Lung (tissue), 12 donors: ENCODE data around the gene CRKL. TPM values are rescaled to one million over a fixed set of nuclear protein-coding genes. Genes with fewer than 3 reads are reported as not detected.
"Not testable (repeated sequence)": the region's sequence is repeated elsewhere in the genome, so short reads cannot be mapped to it uniquely, and the experiment has no call there.

Source experiments
- ATAC-seq: fragments of 200-7000 bp; cut with Tn5 transposase; one replicate; pipeline ENCODE4 v1.9.1; 2020; ENCODE audit warnings: moderate number of reproducible peaks; ENCODE audit not compliant: insufficient read depth, low FRiP score
- DNase-seq, 3 donors: peaks; one replicate each; pipeline ENCODE4 v3.0.0-alpha.2; 2013 to 2017
- H3K27ac ChIP-seq, 2 donors: one replicate each; pipeline ENCODE4 v1.5.1; 2013; ENCODE audit warnings: mild to moderate bottlenecking in 2 of 2, moderate library complexity in 2 of 2, control low read depth in 1 of 2, inconsistent platforms in 1 of 2, low read depth in 1 of 2, low read length in 1 of 2
- H3K27me3 ChIP-seq, 3 donors: one replicate each; pipeline ENCODE4 v1.5.1; 2013; ENCODE audit warnings: low read length in 2 of 3; ENCODE audit not compliant: control insufficient read depth in 3 of 3, insufficient read depth in 3 of 3
- H3K36me3 ChIP-seq, 4 donors: one replicate each; pipeline ENCODE4 v1.5.1; 2013; ENCODE audit warnings: low read length in 4 of 4, mild to moderate bottlenecking in 1 of 4, moderate library complexity in 1 of 4; ENCODE audit not compliant: control insufficient read depth in 4 of 4, insufficient read depth in 4 of 4
- H3K4me1 ChIP-seq, 5 donors: one replicate each; pipeline ENCODE4 v1.5.1; 2013; ENCODE audit warnings: low read length in 5 of 5, mild to moderate bottlenecking in 2 of 5, moderate library complexity in 1 of 5; ENCODE audit not compliant: control insufficient read depth in 5 of 5, insufficient read depth in 5 of 5
- H3K4me3 ChIP-seq: one replicate; pipeline ENCODE4 v1.5.1; 2013; ENCODE audit warnings: mild to moderate bottlenecking, control low read depth, moderate library complexity
- H3K9ac ChIP-seq, 2 donors: one replicate each; pipeline ENCODE4 v1.5.1; 2013; ENCODE audit warnings: low read length in 2 of 2, control low read depth in 1 of 2; ENCODE audit not compliant: insufficient read depth in 1 of 2
- H3K9me3 ChIP-seq, 4 donors: one replicate each; pipeline ENCODE4 v1.5.1; 2013; ENCODE audit warnings: low read length in 3 of 4, mild to moderate bottlenecking in 1 of 4, moderate library complexity in 1 of 4; ENCODE audit not compliant: control insufficient read depth in 4 of 4, insufficient read depth in 3 of 4
- WGBS, 2 donors: extraction: QIAGEN DNeasy Blood & Tissue Kit; methylation state at CpG; one replicate each; pipeline ENCODE4 v1.1.7; 2013; 5-methylcytosine and 5-hydroxymethylcytosine counted together
- polyA plus RNA-seq, 2 donors: library from polyadenylated mRNA; stranded (reverse); fragments of 200-250 nt; gene quantifications; one replicate each; pipeline ENCODE4 v1.2.1, GENCODE V29; 2013
- total RNA-seq, 2 donors: library from RNA; depleted of rRNA in 1 of 2; stranded (reverse); fragments of >200 nt in 1 of 2; gene quantifications; one replicate each; pipeline ENCODE4 v1.2.1, GENCODE V29; 2014 to 2021
- TF ChIP-seq, protein P1 (sequence below): IDR thresholded peaks from 2 replicates; pipeline ENCODE4 v1.5.1; 2012; ENCODE audit warnings: mild to moderate bottlenecking; ENCODE audit errors: control extremely low read depth, extremely low read depth
- donor health status: control.
- donor health status: control.
- donor health status: Bipolar disorder and iron deficiency.
- donor health status: healthy.
- donor health status: DM: yes; HTN: yes; CAD: no.

CRKL gene
- total and polyA plus RNA-seq, 4 donors, result 18.3 to 58.6 (median 39.1) TPM

DNA sequence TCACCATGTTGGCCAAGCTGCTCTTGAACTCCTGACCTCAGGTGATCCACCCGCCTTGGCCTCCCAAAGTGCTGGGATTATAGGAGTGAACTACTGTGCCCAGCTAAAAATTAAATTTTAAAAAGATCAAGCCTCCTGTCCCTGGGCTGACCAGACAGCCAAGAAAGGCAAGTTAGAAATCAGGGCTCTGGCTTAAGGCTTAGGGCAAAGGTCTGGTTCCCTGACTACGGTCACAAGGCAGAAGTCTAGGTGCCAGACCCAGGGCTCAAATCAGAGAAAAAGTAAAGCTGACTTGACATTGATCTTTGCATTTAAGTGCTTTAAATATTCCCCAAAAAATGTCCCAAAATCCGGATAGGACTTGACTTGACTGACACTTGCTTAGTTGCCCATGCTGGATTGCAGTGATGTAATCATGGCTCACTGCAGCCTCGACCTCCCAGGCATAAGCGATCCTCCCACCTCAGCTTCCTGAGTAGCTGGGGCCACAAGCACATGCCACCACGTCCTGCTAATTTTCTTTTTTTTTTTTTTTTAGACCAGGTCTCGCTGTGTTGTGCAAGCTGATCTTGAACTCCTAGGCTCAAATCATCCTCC lies 17.3 kb upstream of the CRKL start:
- Histone ChIP-seq H3K4me3 (no peak overlapping the region), H3K36me3 (no peaks in the 10 kb centered on the region), H3K9ac (no peak overlapping the region), H3K9me3 (no peaks in the 10 kb centered on the region), H3K27ac (no peak overlapping the region), H3K4me1 (peaks cover 0 to 4% (median 0%) of the 10 kb centered on the region in 5 donors), H3K27me3 (no peaks in the 10 kb centered on the region)
- ATAC-seq (no peak), DNase-seq (no peak)
- 62 to 71% methylated on average over 7 of the region's 7 CpGs for WGBS, 2 donors
- TF ChIP-seq, protein P1, sequence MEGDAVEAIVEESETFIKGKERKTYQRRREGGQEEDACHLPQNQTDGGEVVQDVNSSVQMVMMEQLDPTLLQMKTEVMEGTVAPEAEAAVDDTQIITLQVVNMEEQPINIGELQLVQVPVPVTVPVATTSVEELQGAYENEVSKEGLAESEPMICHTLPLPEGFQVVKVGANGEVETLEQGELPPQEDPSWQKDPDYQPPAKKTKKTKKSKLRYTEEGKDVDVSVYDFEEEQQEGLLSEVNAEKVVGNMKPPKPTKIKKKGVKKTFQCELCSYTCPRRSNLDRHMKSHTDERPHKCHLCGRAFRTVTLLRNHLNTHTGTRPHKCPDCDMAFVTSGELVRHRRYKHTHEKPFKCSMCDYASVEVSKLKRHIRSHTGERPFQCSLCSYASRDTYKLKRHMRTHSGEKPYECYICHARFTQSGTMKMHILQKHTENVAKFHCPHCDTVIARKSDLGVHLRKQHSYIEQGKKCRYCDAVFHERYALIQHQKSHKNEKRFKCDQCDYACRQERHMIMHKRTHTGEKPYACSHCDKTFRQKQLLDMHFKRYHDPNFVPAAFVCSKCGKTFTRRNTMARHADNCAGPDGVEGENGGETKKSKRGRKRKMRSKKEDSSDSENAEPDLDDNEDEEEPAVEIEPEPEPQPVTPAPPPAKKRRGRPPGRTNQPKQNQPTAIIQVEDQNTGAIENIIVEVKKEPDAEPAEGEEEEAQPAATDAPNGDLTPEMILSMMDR, result no peak

GRCh38 chr22:20901093-20902033 lies 15.8 kb upstream of the CRKL start:
- H3K4me3 ChIP-seq, ATAC-seq, H3K9ac ChIP-seq, H3K9me3 ChIP-seq, H3K36me3 ChIP-seq, H3K4me1 ChIP-seq, H3K27me3 ChIP-seq, H3K27ac ChIP-seq, DNase-seq: not testable (repeated sequence)
- WGBS, 2 donors, result 90 to 91% methylated on average over 18 of the region's 18 CpGs

DNA sequence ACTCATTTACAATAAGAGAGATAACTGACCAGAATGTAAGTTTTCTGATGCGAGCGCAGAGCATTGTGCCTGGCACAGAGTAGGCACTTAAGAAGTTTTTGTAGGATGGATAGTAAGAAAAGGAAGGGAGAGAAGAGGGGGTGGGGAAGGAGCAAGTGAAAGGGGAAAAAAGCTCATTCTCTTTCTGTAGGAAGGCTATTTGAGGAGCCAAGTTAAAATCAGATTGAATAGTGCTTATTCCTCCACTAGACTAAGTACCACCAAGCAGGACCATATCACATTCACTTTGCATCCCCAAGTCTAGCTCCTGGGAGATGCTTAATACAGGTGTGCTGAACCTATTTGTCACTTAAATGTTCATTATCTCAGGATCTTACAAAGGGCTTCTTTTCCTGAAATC lies 14.1 kb upstream of the CRKL start:
- 96 to 98% methylated on average over 2 of the region's 2 CpGs for WGBS, 2 donors
- H3K4me1 ChIP-seq, result peaks cover 0 to 4% (median 0%) of the 10 kb centered on the region in 5 donors
- no peaks in the 10 kb centered on the region for H3K9me3 ChIP-seq
- no peak overlapping the region for H3K4me3 ChIP-seq
- DNase-seq, result no peak
- no peaks in the 10 kb centered on the region for H3K36me3 ChIP-seq
- ATAC-seq, result no peak
- no peak overlapping the region for H3K9ac ChIP-seq
- TF ChIP-seq, protein P1, result no peak
- no peaks in the 10 kb centered on the region for H3K27me3 ChIP-seq
- H3K27ac ChIP-seq, result no peak overlapping the region
